Uterus (tissue), 4 donors: Measurements from ENCODE around the gene ARHGAP15. TPM values are rescaled to one million over a fixed set of nuclear protein-coding genes. Genes with fewer than 3 reads are reported as not detected.

Experiments used
- DNase-seq, 2 donors: peaks; one replicate each; pipeline ENCODE4 v3.0.0-alpha.2; 2019 to 2020
- H3K27ac ChIP-seq, 2 donors: fragments of 200-600 bp; sonication (generic); 1 replicate in 1 of 2; 2 replicates in 1 of 2; pipeline ENCODE4 v1.5.1; 2016 to 2018
- H3K27me3 ChIP-seq, 2 donors: fragments of 200-600 bp; sonication (generic); one replicate each; pipeline ENCODE4 v1.5.1; 2018 to 2019; ENCODE audit warnings: control low read depth in 1 of 2
- H3K36me3 ChIP-seq, 2 donors: fragments of 200-600 bp; sonication (generic); one replicate each; pipeline ENCODE4 v1.5.1; 2019; ENCODE audit warnings: control low read depth in 1 of 2
- H3K4me1 ChIP-seq, 2 donors: fragments of 200-600 bp; sonication (generic); one replicate each; pipeline ENCODE4 v1.5.1; 2018 to 2019; ENCODE audit warnings: control low read depth in 1 of 2
- H3K4me3 ChIP-seq, 2 donors: fragments of 200-600 bp; sonication (generic); 1 replicate in 1 of 2; 2 replicates in 1 of 2; pipeline ENCODE4 v1.5.1; 2018 to 2019; ENCODE audit warnings: mild to moderate bottlenecking in 1 of 2
- H3K9me3 ChIP-seq, 2 donors: fragments of 200-600 bp; sonication (generic); one replicate each; pipeline ENCODE4 v1.5.1; 2019; ENCODE audit warnings: control low read depth in 1 of 2
- POLR2A ChIP-seq, 2 donors: fragments of 450-650 bp; IDR thresholded peaks; one replicate each; pipeline ENCODE4 v1.6.1; 2016; ENCODE audit warnings: antibody characterized with exemption in 2 of 2, mild to moderate bottlenecking in 1 of 2, moderate library complexity in 1 of 2
- intact Hi-C: fragments of 100-400 bp; cut with DNase I; formaldehyde crosslinking; loops from one replicate; pipeline ENCODE4 v1.15.1; 2023; ENCODE audit warnings: low total_unique reads
- total RNA-seq, 4 donors: library from RNA; depleted of rRNA in 3 of 4; stranded (reverse); fragments of >200 nt in 3 of 4; gene quantifications; one replicate each; pipeline versions ENCODE4 v1.1.0 to v1.2.4, GENCODE V29; 2014 to 2023
- TF ChIP-seq, protein P1 (sequence below), 4 experiments: fragments of 200-600 bp in 2 of 4; fragments of 450-650 bp in 2 of 4; sonication (generic) in 2 of 4; IDR thresholded peaks; one replicate each; pipeline ENCODE4 v1.5.1; 2016 to 2019; ENCODE audit warnings: antibody characterized with exemption in 4 of 4, mild to moderate bottlenecking in 2 of 4, moderate library complexity in 1 of 4
- donor health status: DM: yes; HTN: yes; CAD: no.

The ARHGAP15 gene
- total RNA-seq, 4 donors from 2014 or later = 0.88 to 28.4 (median 6.6) TPM

DNA sequence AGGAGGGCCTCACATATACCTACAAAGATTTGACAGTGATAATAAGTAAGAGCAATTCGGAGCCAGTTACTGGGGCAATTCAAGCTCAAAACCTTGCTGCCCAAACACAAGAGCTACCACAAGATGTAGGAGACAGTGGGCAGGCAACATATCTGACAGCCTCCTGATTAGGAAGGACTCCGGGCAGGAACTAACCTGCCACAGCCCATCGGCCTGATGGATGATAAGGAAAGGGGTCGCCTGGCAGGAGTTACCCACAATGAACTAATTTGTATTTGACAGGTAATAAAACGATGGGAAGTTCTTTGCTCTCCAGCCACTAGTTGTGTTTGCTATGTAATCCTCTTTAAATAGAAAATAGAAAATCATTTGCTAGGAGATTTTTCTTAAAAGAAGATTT, 100.2 kb downstream of the ARHGAP15 start:
- H3K27ac ChIP-seq = no peak overlapping the region
- H3K4me3 ChIP-seq = no peak overlapping the region
- no peaks in the 10 kb centered on the region for H3K9me3 ChIP-seq
- DNase-seq = no peak
- TF ChIP-seq POLR2A (IDR thresholded peaks at IDR 0.05) = no peak
- TF ChIP-seq, protein P1, sequence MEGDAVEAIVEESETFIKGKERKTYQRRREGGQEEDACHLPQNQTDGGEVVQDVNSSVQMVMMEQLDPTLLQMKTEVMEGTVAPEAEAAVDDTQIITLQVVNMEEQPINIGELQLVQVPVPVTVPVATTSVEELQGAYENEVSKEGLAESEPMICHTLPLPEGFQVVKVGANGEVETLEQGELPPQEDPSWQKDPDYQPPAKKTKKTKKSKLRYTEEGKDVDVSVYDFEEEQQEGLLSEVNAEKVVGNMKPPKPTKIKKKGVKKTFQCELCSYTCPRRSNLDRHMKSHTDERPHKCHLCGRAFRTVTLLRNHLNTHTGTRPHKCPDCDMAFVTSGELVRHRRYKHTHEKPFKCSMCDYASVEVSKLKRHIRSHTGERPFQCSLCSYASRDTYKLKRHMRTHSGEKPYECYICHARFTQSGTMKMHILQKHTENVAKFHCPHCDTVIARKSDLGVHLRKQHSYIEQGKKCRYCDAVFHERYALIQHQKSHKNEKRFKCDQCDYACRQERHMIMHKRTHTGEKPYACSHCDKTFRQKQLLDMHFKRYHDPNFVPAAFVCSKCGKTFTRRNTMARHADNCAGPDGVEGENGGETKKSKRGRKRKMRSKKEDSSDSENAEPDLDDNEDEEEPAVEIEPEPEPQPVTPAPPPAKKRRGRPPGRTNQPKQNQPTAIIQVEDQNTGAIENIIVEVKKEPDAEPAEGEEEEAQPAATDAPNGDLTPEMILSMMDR (IDR thresholded peaks at IDR 0.05) = no peak
- H3K27me3 ChIP-seq = no peaks in the 10 kb centered on the region
- no peaks in the 10 kb centered on the region for H3K36me3 ChIP-seq
- intact Hi-C loops = no loop called here
- H3K4me1 ChIP-seq = no peaks in the 10 kb centered on the region

DNA sequence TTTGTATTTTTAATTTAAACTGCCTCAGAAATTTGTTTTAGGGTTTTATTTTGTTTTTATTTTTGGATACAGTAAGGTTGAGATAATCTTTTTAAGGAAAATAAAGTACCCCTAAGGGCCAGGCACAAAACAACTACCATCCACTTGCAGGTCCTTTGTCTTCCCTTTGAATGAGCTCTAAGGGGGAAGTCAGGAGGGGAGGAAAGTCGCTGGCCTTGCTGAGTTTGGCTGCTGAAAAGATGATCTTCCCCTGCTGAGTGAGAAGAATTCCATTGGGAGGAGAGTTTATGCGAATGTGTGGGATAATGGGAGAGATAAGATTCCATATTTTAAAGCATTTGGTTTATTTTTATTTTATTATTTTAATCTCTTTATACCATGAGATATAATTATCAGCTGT, 100.7 kb downstream of the ARHGAP15 start:
- H3K27me3 ChIP-seq = no peaks in the 10 kb centered on the region
- H3K9me3 ChIP-seq = no peaks in the 10 kb centered on the region
- H3K36me3 ChIP-seq = no peaks in the 10 kb centered on the region
- intact Hi-C loops = no loop called here
- H3K4me1 ChIP-seq = no peaks in the 10 kb centered on the region
- no peak for TF ChIP-seq POLR2A (IDR thresholded peaks at IDR 0.05)
- TF ChIP-seq, protein P1 (IDR thresholded peaks at IDR 0.05) = no peak
- DNase-seq = no peak
- H3K27ac ChIP-seq = no peak overlapping the region
- no peak overlapping the region for H3K4me3 ChIP-seq

DNA sequence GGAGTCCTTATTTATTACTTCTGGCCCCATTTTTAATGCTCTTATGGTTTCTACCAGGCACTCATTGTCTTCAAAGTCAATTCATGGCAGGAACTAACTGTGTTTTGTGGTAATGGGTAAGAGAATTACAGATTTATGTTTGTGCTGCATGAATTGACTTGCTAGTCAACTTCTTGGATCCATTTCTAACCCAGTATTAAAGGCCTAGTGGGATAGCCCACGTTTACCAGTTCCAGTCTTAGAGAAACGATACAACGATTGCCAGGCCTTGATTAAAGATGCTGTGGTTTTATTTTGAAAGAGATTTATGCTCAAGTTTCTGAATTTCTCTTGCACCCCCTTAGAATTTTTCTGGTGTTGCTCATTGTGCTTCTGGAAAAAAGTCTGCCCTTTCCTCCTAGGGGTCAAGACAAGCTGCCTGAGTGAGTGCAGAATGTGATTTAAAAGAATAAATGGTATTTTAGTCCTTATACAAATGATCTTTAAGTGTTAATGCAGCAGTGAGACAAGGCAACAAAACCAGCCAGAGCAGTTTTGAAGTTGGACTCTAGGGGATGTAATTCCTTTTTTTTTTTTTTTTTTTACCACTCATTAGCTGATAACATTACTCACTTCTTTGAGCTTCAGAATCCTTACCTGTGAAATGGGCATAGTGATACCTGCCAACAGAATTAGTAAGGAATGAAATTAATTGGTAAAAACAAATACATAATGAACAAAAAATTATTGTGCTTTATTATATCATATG, 101.5 kb downstream of the ARHGAP15 start:
- H3K36me3 ChIP-seq = no peaks in the 10 kb centered on the region
- TF ChIP-seq, protein P1 (IDR thresholded peaks at IDR 0.05) = no peak
- no peak for TF ChIP-seq POLR2A (IDR thresholded peaks at IDR 0.05)
- no peak overlapping the region for H3K4me3 ChIP-seq
- DNase-seq = no peak
- H3K27ac ChIP-seq = no peak overlapping the region
- no peaks in the 10 kb centered on the region for H3K27me3 ChIP-seq
- intact Hi-C loops = no loop called here
- H3K9me3 ChIP-seq = no peaks in the 10 kb centered on the region
- H3K4me1 ChIP-seq = no peaks in the 10 kb centered on the region

DNA sequence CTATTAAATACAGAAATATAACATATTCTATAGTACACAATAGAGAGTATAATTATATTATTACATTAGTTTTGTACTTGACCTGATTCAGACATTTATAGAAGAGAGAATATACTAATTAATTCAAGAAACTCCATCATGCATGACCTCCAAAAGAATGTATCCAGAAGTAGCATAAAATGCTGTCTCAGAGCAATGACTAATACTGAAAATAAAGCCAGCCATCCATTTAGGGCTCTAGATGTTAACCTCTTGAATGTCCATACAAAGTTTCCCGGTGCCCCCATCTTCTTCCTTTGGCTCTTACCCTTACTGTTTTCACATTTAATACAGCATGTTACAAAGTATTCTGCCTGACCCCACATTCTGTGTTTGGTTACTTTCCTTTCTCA, 102.0 kb downstream of the ARHGAP15 start:
- no peak for DNase-seq
- Histone ChIP-seq H3K9me3 (no peaks in the 10 kb centered on the region), H3K27me3 (no peaks in the 10 kb centered on the region), H3K4me3 (no peak overlapping the region), H3K27ac (no peak overlapping the region), H3K4me1 (no peaks in the 10 kb centered on the region), H3K36me3 (no peaks in the 10 kb centered on the region)
- TF ChIP-seq, protein P1 (IDR thresholded peaks at IDR 0.05) = no peak
- TF ChIP-seq POLR2A (IDR thresholded peaks at IDR 0.05) = no peak
- intact Hi-C loops = no loop called here

DNA sequence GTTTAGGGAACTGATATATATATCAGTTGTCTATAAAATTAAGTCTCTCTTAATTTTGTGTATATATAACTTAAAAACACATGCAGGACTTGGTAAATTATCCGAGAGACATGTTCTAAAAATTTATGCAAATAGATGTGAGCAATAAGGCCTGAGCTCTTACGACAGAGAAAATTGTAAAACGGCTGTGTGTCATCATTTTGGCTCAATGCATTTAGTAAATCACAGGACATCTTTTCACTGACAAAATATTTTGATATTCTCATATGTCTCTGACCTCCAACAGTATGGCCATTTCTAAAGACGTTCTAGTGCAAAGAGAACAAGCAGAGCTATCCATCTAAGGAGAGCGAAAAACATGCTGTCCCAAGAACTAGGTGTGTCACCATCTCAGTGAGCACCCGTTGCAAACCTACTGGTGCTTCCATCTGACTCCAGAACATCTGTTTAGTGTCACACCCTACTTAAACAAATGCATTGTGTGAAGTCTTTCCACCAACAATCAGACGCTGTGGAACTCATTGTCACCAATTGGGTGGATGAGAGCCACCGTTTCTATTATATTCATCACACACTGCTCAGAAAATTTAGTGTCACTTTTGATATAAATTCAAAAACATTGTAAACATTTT, 108.0 kb downstream of the ARHGAP15 start:
- H3K27me3 ChIP-seq = no peaks in the 10 kb centered on the region
- no peaks in the 10 kb centered on the region for H3K4me1 ChIP-seq
- H3K36me3 ChIP-seq = no peaks in the 10 kb centered on the region
- intact Hi-C loops = no loop called here
- H3K9me3 ChIP-seq = no peaks in the 10 kb centered on the region
- DNase-seq = no peak
- no peak overlapping the region for H3K4me3 ChIP-seq
- TF ChIP-seq, protein P1 (IDR thresholded peaks at IDR 0.05) = no peak
- TF ChIP-seq POLR2A (IDR thresholded peaks at IDR 0.05) = no peak
- no peak overlapping the region for H3K27ac ChIP-seq
